ENCODE measurements around the gene SCYL1. TPM values are rescaled to one million over a fixed set of nuclear protein-coding genes. Genes with fewer than 3 reads are reported as not detected.
A peak's percentile ranks its signal among the peaks of the same experiment; 100 is the strongest.

Gene SCYL1
- total RNA-seq, 1 experiment from 2014 or later: 54.7 TPM

GRCh38 chr11:65554057-65554818 is 29.4 kb downstream of the SCYL1 start:
- Histone ChIP-seq H3T11ph (ENCODE audit: low read length) (no peak overlapping the region), H3K9me3 (ENCODE audit: control insufficient read depth, low read depth, low read length) (no peaks in the 10 kb centered on the region), H4K91ac (ENCODE audit: insufficient read length, low read depth, low read length) (no peak overlapping the region), H3K9ac (ENCODE audit: extremely low read depth, insufficient read length, low read length) (no peak overlapping the region), H4K8ac (replicated peaks; ENCODE audit: insufficient read length, low read depth, low read length) (no peak overlapping the region), H2AK5ac (ENCODE audit: insufficient read length, low read length) (no peak overlapping the region), H2AFZ (ENCODE audit: low read length) (no peak overlapping the region), H2BK120ac (ENCODE audit: low read depth, low read length, poor library complexity, severe bottlenecking) (no peak overlapping the region), H3K27me3 (ENCODE audit: insufficient read depth, low read length) (no peaks in the 10 kb centered on the region; the same call in 1 of the 2 replicates), H2BK20ac (ENCODE audit: low read depth, low read length, poor library complexity, severe bottlenecking) (no peak overlapping the region), H3K79me2 (ENCODE audit: insufficient read depth, low read length) (no peaks in the 10 kb centered on the region), H4K20me1 (ENCODE audit: control insufficient read depth, insufficient read depth, insufficient read length) (no peaks in the 10 kb centered on the region), H2BK5ac (ENCODE audit: insufficient read length, low read length) (no peak overlapping the region), H4K5ac (ENCODE audit: insufficient read length, low read depth, low read length) (no peak overlapping the region), H3K4me1 (ENCODE audit: insufficient read depth, low read length) (peaks cover 8% of the 10 kb centered on the region; the same call in 1 of the 2 replicates), H3K23ac (ENCODE audit: insufficient read length, low read depth, low read length) (no peak overlapping the region), H3K56ac (ENCODE audit: insufficient read length, low read depth, low read length) (no peak overlapping the region), H3K79me1 (ENCODE audit: insufficient read depth, low read depth, low read length, poor library complexity, severe bottlenecking) (no peaks in the 10 kb centered on the region), H2BK12ac (ENCODE audit: insufficient read length, low read depth, low read length) (no peak overlapping the region), H3K27ac (ENCODE audit: insufficient read length, low read depth, low read length) (no peak overlapping the region), H3K23me2 (ENCODE audit: insufficient read length, low read depth, low read length, poor library complexity, severe bottlenecking) (no peaks in the 10 kb centered on the region), H3K18ac (ENCODE audit: insufficient read length, low read depth, low read length) (no peak overlapping the region), H3K4me2 (ENCODE audit: insufficient read depth, insufficient read length, low read length) (peak overlapping the region; percentile 49), H3K14ac (ENCODE audit: insufficient read depth, low read length) (no peak overlapping the region), H2BK15ac (ENCODE audit: low read depth, low read length) (no peak overlapping the region), H3K4ac (ENCODE audit: low read depth, low read length) (no peak overlapping the region)
- Mint-ChIP-seq H3K9me3 (no peaks in the 10 kb centered on the region; a peak in 1 of 5 replicates), H3K4me1 (peaks cover 45 to 63% of the 10 kb centered on the region in 2 experiments), H3K27ac (no peak overlapping the region), H3K4me3 (peak overlapping the region; percentile 34 to 62; a peak in 4 of 5 replicates), H3K27me3 (ENCODE audit: low read depth) (peaks cover 62% of the 10 kb centered on the region), H3K36me3 (ENCODE audit: insufficient read depth in 1 of 3, low read depth in 3 of 3) (no peaks in the 10 kb centered on the region)
- no peak for DNase-seq
- TF ChIP-seq, protein P1, sequence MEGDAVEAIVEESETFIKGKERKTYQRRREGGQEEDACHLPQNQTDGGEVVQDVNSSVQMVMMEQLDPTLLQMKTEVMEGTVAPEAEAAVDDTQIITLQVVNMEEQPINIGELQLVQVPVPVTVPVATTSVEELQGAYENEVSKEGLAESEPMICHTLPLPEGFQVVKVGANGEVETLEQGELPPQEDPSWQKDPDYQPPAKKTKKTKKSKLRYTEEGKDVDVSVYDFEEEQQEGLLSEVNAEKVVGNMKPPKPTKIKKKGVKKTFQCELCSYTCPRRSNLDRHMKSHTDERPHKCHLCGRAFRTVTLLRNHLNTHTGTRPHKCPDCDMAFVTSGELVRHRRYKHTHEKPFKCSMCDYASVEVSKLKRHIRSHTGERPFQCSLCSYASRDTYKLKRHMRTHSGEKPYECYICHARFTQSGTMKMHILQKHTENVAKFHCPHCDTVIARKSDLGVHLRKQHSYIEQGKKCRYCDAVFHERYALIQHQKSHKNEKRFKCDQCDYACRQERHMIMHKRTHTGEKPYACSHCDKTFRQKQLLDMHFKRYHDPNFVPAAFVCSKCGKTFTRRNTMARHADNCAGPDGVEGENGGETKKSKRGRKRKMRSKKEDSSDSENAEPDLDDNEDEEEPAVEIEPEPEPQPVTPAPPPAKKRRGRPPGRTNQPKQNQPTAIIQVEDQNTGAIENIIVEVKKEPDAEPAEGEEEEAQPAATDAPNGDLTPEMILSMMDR (conservative IDR thresholded peaks at IDR 0.05): no peak
- WGBS (ENCODE audit: extremely low coverage, insufficient read length, low lambda C conversion rate): no CpG with 5 or more reads among the region's 27 CpGs
